Kidney (tissue), 14 donors: ENCODE results near the gene RNU7-1. TPM values are rescaled to one million over a fixed set of nuclear protein-coding genes. Genes with fewer than 3 reads are reported as not detected.

Experiments
- DNase-seq, 5 donors: peaks; one replicate each; pipeline ENCODE4 v3.0.0-alpha.2; 2013 to 2020
- FAIRE-seq: peaks from 2 replicates; lab custom pipeline; 2012; peaks lifted over from hg19 to GRCh38; lab: Jason Lieb, UNC
- H3K27ac ChIP-seq, 2 donors: one replicate each; pipeline ENCODE4 v1.7.0; 2013; ENCODE audit warnings: low read depth in 2 of 2, low read length in 2 of 2, inconsistent platforms in 1 of 2
- H3K27me3 ChIP-seq: one replicate; pipeline ENCODE4 v1.7.1; 2013; ENCODE audit warnings: low read length, inconsistent platforms; ENCODE audit not compliant: control insufficient read depth, insufficient read depth
- H3K36me3 ChIP-seq, 3 donors: one replicate each; pipeline versions ENCODE4 v1.7.0 to v1.7.1; 2013; ENCODE audit warnings: low read length in 3 of 3, control low read depth in 1 of 3, inconsistent platforms in 1 of 3; ENCODE audit not compliant: insufficient read depth in 3 of 3, control insufficient read depth in 2 of 3
- H3K4me1 ChIP-seq, 3 donors: one replicate each; pipeline versions ENCODE4 v1.7.0 to v1.7.1; 2013; ENCODE audit warnings: low read length in 3 of 3, inconsistent platforms in 1 of 3, low read depth in 1 of 3; ENCODE audit not compliant: control insufficient read depth in 2 of 3, insufficient read depth in 2 of 3
- H3K4me3 ChIP-seq, 3 donors: one replicate each; pipeline versions ENCODE4 v1.7.0 to v1.8.1; 2013; ENCODE audit warnings: low read length in 3 of 3, control low read depth in 1 of 3, inconsistent platforms in 1 of 3
- H3K9ac ChIP-seq, 3 donors: one replicate each; pipeline versions ENCODE4 v1.7.0 to v1.7.1; 2013; ENCODE audit warnings: low read length in 3 of 3, control low read depth in 1 of 3, inconsistent platforms in 1 of 3
- H3K9me3 ChIP-seq, 3 donors: one replicate each; pipeline versions ENCODE4 v1.7.0 to v1.7.1; 2013; ENCODE audit warnings: low read length in 3 of 3, control low read depth in 1 of 3, inconsistent platforms in 1 of 3; ENCODE audit not compliant: control insufficient read depth in 2 of 3, insufficient read depth in 1 of 3
- CTCF ChIP-seq: IDR thresholded peaks from 3 replicates; pipeline ENCODE4 v1.5.1; 2012; ENCODE audit warnings: mild to moderate bottlenecking, moderate library complexity, borderline replicate concordance; ENCODE audit not compliant: insufficient read depth; ENCODE audit errors: extremely low read depth
- intact Hi-C: fragments of 100-400 bp; cut with DNase I; formaldehyde crosslinking; loops from one replicate; pipeline ENCODE4 v1.11.1; 2022
- polyA plus RNA-seq: library from polyadenylated mRNA; stranded (reverse); fragments of 350-450 nt; fragmentation: Illumina TruSeq; extraction: RNeasy Lipid Tissue Mini Kit (QIAGEN cat#74804); gene quantifications from one replicate; pipeline ENCODE4 v1.2.3, GENCODE V29; 2014; ENCODE audit warnings: low read depth, low replicate concordance; ENCODE audit not compliant: insufficient read depth
- total RNA-seq: library from RNA; stranded (reverse); fragmentation: NEBNext Ultra II Directional; extraction: Animal tissue kit (Norgen Biotek cat#: 25700); gene quantifications from one replicate; pipeline ENCODE4 v1.2.1, GENCODE V29; 2021
- donor health status: control.
- donor health status: control.
- donor health status: control.
- donor health status: control.
- donor health status: control.
- donor health status: DM: yes; HTN: yes; CAD: no.
- donor health status: Normal renal cell carcinoma (clear cell type).

Gene RNU7-1
- total and polyA plus RNA-seq, 2 donors from 2014 or later: not detected

GRCh38 chr12:6974180-6974579 lies 30.6 kb downstream of the RNU7-1 start:
- Histone ChIP-seq H3K4me1 (peaks cover 0 to 6% (median 4%) of the 10 kb centered on the region in 3 donors), H3K36me3 (peaks cover 7 to 45% (median 39%) of the 10 kb centered on the region in 3 donors), H3K9me3 (no peaks in the 10 kb centered on the region), H3K9ac (no peak overlapping the region), H3K27me3 (no peaks in the 10 kb centered on the region), H3K4me3 (no peak overlapping the region), H3K27ac (no peak overlapping the region)
- TF ChIP-seq CTCF: no peak
- intact Hi-C loops: no loop called here
- FAIRE-seq: no peak
- no peak for DNase-seq

GRCh38 chr12:6975297-6976032 lies 31.8 kb downstream of the RNU7-1 start:
- DNase-seq (no peak), FAIRE-seq (no peak)
- Histone ChIP-seq H3K27ac (no peak overlapping the region), H3K36me3 (peaks cover 7 to 51% (median 44%) of the 10 kb centered on the region in 3 donors), H3K4me1 (peaks cover 0 to 4% (median 3%) of the 10 kb centered on the region in 3 donors), H3K9me3 (no peaks in the 10 kb centered on the region), H3K4me3 (no peak overlapping the region), H3K9ac (no peak overlapping the region), H3K27me3 (no peaks in the 10 kb centered on the region)
- intact Hi-C loops: no loop called here
- TF ChIP-seq CTCF: no peak

GRCh38 chr12:6977653-6978052 lies 34.0 kb downstream of the RNU7-1 start:
- H3K4me1 ChIP-seq: no peaks in the 10 kb centered on the region
- no peak overlapping the region for H3K27ac ChIP-seq
- intact Hi-C loops: no loop called here
- no peaks in the 10 kb centered on the region for H3K9me3 ChIP-seq
- TF ChIP-seq CTCF: no peak
- DNase-seq (no peak), FAIRE-seq (no peak)
- H3K36me3 ChIP-seq: peaks cover 11 to 69% (median 57%) of the 10 kb centered on the region in 3 donors
- H3K27me3 ChIP-seq: no peaks in the 10 kb centered on the region
- no peak overlapping the region for H3K4me3 ChIP-seq
- no peak overlapping the region for H3K9ac ChIP-seq
